Ureter (tissue), 1 donor: ENCODE data around the gene CPSF6. TPM values are rescaled to one million over a fixed set of nuclear protein-coding genes. Genes with fewer than 3 reads are reported as not detected.
"Not testable (repeated sequence)": the region's sequence is repeated elsewhere in the genome, so short reads cannot be mapped to it uniquely, and the experiment has no call there.

ENCODE experiments used
- DNase-seq: peaks from one replicate; pipeline ENCODE4 v3.0.0-alpha.2; 2020; ENCODE audit warnings: low spot score
- total RNA-seq: library from RNA; stranded (reverse); gene quantifications from one replicate; pipeline ENCODE4 v1.2.4, GENCODE V29; 2023
- donor health status: DM: yes; HTN: yes; CAD: no.

The CPSF6 gene, protein sequence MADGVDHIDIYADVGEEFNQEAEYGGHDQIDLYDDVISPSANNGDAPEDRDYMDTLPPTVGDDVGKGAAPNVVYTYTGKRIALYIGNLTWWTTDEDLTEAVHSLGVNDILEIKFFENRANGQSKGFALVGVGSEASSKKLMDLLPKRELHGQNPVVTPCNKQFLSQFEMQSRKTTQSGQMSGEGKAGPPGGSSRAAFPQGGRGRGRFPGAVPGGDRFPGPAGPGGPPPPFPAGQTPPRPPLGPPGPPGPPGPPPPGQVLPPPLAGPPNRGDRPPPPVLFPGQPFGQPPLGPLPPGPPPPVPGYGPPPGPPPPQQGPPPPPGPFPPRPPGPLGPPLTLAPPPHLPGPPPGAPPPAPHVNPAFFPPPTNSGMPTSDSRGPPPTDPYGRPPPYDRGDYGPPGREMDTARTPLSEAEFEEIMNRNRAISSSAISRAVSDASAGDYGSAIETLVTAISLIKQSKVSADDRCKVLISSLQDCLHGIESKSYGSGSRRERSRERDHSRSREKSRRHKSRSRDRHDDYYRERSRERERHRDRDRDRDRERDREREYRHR
- 94.0 TPM for total RNA-seq

DNA sequence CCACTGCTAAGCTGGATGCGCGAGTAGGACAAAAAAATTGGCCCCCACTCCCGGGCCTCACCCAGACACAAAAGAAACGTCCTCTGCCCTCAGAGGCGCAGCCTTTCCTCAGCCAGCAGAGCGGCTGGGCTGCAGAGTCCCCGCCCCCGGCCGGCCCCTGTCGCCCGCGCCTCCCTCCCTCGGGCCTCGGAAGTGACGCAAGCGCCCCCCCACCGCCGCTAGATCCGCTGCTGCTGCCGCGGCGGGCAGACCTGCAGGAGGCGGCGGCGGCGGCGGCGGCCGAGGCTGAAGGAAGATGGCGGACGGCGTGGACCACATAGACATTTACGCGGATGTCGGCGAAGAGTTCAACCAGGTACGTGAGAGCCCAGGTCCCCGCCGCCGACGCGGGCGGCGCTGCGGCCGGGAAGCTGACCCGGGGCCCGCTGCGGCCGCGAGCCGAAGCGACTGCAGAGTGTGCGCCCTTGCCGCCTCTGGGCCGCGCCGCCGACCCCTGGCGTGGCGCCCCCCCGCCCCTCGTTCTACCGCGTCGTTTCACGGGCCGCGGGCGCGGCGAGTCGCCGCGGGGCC lies at the start of gene CPSF6:
TSS of gene CPSF6 (plus strand) at position 218 of the 570 bp plus-strand sequence. CDS start at position 296, 78 bp downstream.
- DNase-seq, result peak; percentile 97

DNA sequence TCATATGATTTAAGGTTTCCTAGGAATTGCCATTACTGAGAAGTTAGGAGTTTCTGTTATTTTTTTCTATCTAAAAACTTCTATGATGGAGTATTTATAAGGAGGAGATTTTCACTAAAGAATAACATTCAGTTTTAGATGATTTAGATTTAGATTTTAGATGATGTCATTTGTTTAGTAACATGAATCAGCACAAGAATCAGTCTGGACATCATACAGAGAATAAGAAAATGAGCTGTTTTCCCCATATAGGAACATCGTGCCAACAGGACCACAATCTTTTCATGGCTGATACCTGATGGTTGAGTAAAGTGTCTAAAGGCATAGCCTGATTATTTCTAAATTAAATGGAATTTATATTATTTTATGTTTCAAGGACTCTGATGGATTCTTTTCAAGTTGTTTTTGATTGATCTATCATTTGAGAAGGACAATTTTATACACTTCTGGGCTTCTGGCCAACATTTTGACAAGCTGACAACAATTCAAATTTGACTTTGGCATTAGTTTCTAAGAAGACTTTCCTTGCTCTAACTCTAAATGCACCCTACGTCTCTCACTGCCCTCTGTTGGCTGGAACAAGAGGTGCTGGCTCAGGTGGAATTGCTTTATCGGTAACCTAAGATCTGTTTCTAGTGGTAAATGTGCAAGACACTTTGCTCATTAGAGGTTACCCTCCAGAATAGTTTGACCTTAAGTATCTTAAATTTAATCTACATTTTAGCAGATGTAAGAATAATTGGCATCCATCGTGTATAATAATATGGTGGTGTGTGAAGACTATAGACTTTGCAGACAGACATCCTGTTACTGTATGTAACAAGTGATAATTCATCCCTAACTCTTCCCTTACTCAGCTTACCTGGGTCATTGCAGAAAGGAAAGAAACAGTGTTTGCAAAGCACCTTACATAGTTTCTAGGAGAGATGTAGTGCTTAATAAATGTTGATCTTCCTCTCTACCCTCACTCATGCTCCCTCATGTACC lies 42.8 kb upstream of the CPSF6 start:
- no peak for DNase-seq

DNA sequence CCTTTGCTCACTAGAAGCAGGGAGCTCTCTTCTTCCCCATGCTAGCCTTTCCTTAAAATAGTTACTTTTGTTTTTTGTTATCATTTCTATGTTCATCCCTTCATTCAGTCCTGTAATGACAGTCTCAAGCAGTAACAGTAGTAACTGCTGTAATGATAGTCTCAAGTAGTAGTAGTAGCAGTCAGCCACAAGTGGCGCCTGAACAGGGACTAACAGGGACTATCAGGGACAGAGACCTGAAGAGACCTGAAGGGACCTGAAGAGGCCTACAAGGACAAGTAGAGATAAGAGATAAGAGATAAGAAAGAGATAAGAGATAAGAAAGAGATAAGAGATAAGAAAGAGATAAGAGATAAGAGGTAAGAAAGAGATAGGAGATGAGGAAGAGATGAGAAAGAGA lies 39.4 kb upstream of the CPSF6 start:
- not testable (repeated sequence) for DNase-seq

DNA sequence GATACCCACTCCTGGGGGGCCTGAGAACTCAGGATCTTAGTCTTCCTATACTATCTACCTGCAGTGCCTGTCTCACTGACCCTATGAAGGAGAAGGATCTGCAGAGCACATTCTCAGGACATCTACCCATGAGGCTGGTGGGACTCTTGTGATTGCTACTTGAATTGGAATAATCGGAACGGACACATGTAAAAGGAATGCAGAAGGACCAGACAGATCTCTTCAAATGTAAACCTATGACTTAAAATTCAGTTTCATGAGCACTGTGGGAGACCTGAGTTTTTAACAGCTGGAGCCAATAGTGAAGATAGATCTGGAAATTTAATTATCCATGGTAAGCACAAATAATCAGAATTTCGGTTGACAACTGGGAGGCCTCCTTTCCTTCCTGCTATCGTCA lies 35.2 kb upstream of the CPSF6 start:
- no peak for DNase-seq

DNA sequence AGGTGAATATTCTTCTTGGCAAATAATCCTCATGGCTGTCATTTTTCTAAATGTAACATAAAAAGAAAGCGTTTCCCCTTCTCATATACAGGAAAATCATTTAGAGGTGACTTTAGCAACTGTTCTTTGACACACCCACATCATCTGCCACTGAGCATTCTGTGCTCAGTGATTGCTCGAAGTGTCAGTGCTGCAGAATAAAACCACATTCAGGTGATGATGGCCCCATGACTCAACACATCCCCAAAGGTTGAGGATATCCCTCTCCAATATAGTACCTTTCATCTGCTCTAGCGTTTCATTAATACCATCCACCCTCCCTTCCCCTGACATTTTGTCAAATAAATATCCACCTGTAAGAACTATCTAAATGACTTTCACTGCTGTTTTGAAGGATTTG lies 28.7 kb upstream of the CPSF6 start:
- no peak for DNase-seq

DNA sequence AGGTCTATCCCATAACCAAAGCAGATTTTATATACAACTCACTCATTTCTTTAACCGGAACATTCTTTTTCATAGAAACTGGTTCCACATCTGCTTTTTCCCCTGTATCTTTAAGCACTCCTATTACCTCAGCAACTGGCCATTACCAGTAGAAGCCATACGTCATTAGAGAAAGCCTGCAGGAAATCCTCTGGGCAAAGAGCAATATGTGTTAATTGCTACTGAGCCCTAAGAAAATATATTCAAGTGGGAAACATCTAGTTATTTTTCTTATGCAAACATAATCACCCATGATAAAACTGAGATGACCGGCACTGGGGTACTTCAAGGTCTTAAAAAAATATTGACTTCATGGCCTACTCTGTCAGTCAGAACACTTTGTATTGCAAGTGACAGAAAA lies 28.2 kb upstream of the CPSF6 start:
- DNase-seq, result no peak

DNA sequence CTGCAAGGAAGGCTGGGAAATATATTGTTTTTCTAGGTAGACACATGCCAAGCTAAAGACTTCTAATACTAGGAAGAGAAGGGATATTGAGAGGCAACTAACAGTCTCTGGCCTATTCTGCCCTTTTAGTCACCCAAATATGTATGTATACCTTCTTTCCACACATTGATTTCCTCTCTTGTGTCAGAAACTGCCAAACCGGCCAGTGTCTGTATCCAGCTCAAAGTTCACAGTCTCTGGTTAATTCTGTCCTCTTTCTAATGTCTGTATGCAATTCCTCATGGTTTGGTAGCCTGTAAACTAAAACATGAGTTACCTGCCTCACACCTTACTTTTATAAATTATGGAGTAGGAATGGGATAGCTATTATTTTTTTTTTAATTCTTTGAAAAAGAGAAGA lies 25.2 kb upstream of the CPSF6 start:
- no peak for DNase-seq

DNA sequence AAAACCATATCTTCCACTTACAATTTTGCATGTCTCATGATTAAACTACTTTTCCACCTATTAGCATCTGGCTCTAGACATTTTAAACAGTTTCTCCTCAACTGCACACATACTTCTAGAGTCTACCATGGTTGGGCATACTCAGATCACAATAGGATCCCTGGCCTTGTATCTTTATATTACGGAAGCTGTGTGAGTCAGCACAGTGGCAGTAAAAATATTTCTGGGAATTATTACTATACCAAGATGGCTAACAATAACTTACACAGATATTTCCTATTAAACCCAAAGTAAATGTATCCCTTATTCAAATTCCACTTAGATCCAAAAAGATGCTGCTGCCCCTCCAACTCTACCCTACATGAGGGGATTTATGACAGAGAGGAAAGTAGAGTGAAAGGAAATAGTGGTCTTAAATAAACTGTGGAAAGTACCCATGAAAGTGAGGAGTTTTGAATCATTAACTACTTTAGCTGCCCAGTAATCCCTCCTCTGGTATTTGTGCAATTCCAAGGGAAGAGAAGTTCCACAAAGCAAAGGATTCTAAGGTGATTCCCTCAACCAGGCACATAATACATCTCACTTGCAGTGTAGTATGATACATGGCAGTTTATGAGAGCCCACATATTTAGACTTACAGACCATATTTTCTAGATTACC lies 14.0 kb upstream of the CPSF6 start:
- DNase-seq, result no peak

DNA sequence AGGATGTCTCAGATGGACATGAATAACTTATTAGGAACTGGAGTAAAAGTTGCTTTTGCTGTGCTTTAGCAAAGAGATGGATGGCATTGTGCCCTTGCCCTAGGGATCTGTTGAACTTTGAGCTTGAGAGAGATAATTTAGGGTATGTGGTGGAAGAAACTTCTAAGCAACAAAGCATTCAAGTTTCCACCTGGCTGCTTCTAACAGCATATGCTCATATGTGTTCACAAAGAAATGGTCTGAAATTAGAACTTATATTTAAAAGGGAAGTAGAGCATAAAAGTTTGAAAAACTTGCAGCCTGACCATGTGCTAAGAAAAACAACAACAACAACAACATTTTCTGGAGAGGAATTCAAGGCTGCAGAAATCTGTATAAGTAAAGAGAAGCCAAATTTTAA lies 7.9 kb upstream of the CPSF6 start:
- no peak for DNase-seq

DNA sequence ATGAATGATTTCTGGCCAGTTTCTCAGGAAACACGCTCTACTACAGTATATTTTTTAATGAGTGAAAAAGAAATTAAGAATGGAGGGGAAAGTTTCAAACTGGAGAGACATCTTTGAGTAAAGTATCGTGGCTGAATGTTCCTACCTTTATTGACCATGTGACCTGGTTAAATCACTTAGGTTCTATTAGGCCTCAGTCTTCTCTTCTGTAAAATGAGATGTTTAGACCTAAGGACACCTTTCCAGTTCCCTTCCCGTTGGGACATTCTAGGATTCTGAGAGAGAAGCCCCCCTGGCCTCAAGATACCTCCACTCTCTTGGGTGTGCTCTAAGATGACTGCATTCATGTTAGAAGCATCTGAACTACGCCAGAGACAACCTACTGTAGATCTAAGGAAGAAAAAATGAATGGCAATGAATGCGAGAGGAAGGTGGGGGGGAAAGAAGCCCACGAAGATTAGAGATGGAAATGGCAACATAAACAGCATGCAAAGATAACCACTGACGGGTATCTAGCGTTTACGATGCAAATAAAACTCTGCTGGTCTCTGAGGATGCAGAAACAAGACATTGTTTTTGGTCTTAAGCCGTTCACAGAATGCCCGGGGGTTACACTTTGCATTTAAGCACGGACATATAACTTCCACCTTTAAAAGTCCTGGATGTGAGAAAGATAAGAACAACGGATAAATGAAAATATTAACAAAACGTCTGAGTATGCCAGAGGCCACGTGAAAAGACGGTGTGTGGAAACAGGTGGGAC lies 599 bp upstream of the CPSF6 start:
- DNase-seq, result no peak

DNA sequence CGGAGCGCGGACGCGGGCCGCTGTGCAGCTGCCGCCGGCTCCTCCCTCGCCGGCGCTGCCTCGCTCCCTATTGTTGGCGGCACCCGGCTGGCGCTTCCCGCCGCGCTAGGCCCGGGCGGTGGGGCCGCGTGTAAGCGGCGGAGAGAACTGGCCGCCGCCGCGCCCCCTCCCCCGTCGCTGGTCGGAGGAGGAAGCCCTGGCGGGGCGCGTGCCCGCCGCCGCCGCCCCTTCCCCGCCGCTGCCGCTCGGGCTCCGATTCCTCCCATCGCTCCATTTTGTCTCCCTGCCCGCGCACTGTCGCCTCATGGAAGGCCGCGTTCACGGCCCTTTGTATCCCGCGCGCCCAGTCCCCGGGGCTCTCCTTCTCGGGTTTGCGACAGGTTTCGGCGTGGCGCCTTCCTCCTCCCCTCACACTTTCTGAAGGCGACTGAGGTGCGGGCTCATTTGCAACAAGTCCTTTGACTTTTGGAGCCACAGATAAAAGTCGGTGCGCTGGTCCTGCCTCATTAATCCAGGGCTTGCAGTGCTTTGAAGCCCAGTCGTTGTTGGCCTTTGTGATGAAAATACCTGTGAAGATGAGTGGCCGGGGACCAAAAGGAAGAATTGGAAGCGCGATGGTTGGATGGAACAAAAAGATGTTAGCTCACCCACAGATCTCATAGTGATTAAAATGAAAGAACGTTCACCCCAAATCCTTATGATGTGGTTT lies 707 bp downstream of the CPSF6 start:
- DNase-seq, result peak; percentile 51

DNA sequence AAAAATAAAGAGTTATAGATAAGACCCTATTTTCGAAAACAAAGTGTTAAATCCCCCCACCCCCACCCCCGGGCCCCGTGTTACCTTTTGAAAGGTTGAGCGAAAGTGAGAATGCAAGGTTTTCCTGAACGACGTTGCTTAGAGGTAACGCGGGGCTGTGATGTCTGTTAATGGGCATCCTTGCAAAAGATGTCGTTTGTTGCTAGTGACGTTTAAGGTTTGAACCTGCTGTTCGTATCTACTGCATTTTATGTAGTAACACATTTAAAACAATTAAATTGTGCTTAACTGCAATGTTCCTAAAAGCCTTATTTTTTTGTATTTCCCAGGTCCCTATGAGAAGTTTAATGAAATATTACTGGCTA lies 1.2 kb downstream of the CPSF6 start:
- DNase-seq, result no peak

DNA sequence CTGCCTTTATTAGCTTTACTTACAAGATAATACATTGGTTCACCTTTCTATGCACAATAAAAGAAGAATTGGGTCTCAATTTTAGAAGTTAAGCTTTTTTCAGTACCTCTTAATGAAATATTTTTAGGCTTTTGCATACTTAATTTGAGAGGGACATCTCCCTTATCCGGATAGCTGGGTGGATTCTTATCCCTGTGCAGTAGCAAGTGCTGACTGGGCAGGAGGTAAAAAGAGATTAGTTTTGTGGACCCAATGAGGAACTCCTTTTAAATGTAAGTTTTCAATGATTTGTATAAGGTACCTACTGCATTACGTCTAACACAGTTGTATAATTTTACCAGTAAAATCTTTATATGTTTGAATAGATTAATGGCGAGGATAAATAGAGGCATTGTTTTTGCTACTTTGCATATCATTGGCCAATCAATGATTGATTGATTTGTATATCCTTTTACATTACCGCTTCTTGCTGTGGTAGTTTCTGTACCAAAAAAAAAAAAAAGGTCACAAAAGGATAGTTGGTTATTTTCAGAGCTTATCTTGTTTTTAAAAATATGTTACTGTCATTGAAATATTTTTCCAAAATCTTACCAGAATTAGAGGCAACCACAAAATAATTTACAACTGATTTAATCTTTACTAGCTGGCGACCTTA lies 2.2 kb downstream of the CPSF6 start:
- DNase-seq, result no peak

DNA sequence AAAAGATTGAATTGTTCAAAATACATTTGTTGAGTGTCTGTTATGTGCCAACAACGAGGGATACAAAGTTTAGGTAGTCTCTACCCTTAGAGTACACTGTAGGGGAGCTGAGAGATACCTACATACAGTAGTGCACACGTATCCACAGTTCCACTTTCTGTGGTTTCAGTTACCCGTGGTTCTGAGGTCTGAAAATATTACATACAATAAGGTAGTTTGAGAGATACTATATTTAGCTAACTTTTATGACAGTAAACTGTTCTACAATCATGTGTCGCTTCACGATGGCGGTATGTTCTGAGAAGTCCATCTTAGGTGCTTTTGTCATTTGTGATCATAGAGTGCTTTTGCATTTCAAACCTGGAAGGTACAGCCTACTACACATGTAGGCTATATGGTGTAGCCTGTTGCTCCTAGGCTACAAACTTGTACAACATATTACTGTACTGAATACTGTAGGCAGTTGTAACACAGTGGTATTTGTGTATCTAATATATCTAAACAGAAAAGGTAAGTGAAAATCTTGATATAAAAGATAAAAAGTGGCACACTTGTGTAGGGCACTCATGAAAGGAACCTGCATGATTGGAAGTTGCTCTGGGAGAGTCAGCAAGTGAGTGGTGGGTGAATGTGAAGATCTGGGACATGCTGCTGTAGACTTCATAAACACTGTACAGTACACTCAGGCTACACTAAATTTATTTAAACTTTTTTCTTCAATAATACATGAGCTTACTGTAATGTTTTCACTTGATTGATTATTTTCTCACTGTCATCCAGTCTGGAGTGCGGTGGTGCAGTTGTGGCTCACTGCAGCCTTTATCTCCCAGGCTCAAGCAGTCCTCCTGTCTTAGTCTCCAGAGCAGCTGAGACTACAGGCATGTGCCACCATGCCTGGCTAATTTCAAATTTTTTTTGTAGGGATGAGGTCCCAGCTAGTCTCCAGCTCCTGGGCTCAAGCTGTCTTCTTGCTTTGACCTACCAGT lies 4.0 kb downstream of the CPSF6 start:
- DNase-seq, result no peak

DNA sequence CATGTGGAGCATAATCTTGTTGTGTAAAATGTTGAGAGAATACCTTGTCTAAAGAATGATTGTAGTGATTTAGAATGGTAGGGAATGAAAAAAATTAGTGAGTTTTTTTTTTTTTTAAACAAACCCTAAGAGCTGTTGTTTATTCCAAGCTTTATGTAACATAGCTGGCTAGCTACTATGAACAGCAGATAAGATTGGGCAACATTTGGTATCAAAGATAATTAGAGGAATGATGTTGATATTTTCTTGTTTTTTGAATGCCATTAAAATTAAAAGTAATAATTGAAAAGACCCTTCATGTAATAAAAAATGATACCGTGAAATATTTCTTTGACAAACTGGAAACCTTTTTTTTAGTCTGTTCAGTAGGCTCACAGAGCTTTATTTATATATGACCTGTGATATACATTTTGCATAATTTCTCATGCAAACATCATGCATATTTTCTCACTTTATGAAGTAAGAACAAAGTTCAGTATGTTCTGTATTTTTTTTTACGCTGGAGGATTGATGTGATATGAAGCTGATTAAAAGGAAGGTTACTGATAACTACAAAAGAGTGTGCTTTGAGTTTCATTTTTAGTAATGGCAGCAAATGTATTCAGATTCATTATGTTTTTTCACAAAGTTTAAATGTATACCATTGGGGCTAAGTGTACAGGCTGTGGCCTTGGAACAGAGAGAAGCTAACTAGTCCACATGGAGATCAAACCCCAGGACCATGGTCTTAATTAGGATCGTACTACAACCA lies 8.1 kb downstream of the CPSF6 start:
- DNase-seq, result no peak

DNA sequence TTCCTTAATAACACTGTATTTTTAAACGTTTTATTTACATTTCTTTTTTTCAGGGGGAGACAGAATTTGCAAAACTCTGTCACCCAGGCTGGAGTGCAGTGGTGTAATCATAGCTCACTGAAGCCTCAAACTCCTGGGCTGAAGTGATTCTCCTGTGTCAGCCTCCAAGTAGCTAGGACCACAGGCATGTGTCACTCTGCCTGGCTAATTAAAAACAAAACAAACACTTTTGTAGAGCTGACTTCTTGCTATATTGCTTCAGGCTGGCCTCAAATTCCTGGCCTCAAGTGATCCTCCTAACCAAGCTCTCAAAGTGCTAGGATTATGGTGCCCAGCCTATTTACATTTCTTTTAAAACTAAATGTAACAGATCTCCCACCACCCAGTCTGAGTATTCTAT lies 12.7 kb downstream of the CPSF6 start:
- no peak for DNase-seq

DNA sequence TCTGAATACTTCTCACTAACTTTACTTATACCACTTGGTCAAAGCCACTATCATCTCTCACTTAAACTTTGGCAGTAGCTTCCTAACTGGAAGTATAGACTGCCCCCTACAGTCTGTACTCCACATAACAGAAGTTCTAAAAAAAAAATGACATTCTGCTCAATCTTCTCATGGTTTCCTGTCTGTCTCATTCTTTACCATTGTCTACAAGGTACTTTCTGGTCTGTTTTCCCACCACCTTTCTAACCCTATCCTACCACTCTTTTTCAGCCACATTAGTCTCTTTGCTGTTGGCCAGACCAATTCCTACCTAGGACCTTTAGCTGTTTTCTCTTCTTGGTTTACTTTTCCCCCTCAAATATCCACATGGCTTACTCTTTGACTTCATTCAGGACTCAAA lies 14.7 kb downstream of the CPSF6 start:
- DNase-seq, result no peak

DNA sequence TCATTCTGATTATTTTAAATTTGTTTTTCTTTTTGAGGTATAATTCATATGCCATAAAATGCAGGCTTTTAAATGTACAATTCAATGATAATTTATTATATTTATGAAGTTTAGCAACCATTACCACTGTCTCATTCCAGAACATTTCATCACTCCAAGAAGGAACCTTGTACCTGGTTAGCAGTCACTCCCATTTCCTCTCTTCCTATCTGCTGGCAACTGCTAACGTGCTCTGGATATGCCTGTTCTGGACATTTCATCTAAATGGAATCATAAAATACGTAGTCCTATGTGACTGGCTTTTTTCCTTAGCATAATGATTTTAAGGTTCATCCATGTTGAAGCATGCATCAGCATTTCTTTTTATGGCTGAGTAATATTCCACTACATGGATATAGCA lies 15.5 kb downstream of the CPSF6 start:
- DNase-seq, result no peak
